COLO668 (cell line): ENCODE measurements around the gene CEP152.

Experiments
- DNase-seq: peaks from one replicate; lab custom pipeline; 2025; ENCODE audit not compliant: unreplicated experiment; lab: John Stamatoyannopoulos, UW

The CEP152 gene

DNA sequence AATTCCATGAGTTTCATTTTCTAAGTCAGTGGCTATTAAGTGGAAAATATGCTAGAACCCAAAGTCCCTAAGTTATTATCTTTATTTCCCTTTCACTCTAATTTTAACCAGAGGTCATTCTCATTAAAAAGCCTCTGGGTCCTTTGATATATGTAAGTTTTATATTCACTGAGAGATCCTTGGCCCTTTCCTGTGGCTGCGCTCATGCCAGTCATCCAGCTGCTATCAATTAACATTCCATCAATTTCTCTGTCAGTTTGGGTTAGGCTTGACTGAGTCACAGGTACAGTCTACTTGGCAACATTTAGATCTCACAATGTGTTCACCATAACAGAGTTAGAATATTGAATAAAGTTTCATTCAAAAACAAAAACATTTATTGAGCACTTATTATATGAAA, 107.3 kb downstream of the CEP152 start:
- DNase-seq = no peak

DNA sequence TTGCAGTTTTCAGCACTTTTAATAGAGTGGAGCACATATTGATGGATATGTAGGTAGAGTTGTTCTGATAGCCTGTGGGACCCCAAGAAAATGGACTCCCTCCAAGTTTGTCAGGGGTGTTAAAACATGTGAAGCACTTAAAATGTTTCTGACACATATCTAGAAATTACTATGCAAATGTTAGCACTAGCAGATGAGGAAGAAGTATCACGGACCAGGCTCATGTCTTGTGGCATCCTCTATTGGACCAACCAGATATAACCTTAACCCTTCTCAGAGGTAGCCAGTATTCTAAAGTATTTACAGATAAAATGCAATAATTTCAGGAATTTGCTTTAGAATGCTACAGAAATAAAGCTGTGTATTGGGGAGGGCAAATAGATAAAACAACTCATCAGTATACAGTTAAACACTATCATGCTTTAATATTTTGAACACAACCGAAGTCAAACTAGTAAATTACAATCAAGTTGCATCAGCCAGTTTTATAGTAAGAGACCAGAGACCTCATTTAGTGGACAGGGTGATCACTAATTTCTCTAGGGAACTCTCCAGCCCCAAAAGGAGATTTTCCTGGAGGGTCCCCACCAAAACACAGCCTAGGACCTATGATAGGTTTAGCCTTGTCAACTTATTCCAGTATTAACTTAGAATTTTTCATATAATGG, 108.2 kb downstream of the CEP152 start:
- no peak for DNase-seq

DNA sequence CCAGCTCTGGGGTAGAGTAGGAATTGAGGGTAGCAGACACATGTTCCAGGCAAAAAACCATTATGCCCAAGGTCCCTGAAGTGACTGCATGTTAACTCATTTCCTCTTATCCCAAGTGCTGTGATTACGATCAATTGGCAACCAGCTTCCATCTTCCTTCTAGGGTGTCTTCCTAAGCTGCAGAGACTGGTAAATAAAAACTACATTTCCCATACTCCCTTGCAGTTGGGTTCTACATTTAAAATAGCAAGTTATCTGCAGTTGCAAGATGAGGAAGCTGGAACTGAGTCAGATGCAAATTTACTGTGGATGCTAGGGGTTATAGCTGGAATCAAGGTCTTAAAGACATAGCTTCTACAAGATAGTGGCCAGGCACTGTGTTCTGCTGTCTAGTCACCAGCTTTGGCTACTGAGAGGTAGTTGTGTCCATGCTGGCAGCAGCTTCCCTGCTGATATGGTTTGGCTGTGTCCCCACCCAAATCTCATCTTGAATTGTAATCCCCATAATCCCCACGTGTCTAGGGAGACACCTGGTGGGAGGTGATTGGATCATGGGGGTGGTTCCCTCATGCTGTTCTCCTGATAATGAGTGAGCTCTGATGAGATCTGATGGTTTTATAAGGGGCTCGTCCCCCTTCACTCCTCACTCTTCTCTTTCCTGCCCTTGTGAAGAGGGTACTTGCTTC, 114.1 kb downstream of the CEP152 start:
- DNase-seq = no peak

DNA sequence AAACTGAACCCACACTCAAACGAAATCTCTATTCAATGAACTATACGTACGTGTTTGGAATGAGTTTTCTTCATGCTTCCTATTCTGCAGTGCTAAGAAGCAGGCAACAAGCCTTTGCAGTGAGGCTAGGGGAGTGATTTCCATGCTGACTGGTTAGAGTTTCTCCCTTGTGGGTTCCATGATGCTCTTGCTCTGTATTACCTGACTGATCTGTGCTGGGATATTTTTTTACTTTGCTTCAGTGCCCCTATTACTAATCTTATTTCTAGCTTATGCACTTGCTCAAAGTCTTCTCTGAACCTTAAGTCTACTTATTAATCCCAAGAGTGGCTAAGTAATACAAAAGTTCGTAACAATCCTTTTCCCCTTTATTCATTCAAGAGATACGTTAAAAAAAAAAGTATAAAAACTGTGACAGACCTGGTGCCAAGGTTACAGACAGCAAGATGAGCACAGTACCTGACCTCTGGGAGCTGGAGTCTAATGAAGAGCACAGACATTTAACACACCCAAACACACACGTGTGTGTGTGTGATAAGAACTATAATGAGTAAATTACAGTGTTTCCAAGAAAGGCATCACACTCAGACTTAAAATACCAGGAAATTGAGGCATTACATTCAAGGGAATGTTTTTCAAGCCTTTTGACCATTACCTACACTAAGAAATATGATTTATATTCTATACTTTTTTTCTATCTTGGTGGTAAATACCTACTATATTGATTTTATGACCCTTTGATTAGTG, 114.9 kb downstream of the CEP152 start:
- DNase-seq = no peak

DNA sequence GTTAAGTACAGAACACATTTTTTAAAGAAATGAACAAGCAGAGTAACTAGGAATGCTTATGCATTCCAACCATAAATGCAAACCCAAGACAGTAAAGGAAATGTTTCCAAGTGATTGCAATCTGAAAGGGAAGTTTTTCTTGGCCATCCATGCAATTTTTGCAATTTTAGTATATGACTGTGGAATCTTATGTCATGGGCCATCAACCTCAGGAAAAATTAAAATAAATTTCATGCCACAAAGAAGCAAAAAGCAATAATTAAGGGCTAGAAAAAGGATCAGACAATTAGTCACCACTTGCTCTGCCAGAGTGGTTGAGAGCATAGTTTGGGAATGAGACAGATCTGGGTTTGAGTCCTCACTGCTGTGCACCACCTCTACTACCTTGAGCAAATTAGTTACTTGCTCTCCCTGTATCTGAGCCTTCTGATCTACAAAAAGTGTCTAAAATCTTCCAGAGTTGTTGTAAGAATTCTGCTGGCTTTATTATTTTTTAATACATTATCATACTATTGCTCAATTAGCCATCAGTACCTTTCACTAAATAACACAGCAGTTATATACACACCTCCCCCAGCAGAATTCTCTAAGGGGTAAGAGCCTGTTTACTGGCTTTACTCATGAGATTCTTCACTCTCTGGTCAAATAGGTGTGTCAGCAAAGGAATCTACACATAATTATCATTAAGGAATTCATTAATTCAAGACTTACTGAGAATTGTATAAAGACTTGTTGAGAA, 115.6 kb downstream of the CEP152 start:
- DNase-seq = no peak

DNA sequence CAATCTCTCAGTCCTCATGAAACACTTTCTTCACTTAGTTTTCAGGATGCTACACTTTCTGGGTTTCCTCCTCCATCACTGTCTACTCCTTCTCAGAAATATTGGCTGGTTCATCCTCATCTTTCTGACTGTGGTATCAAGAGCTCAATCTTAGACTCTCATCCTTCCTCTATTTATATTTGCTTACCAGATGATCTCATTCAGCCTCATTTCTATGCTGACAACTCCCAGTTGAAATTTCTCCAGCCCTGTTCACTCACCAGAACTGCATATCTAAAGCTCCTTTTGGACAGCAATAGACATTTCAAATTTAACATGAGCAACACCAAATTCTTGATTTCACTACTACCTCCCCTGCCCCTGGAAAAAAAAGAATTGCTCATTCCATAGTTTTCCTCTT, 117.4 kb downstream of the CEP152 start:
- no peak for DNase-seq

DNA sequence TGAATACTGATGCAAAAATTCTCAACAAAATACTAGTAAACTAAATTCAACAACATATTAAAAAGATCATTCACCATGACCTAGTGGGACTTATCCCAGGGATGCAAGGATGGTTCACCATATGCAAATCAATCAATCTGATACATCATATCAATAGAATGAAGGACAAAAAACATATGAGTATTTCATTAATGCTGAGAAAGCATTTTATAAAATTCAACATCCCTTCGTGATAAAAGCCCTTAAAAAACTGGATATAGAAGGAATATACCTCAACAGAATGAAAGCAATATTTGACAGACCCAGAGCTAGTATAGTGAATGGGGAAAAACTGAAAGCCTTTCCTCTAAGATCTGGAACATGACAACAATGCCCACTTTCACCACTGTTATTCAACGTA, 122.4 kb downstream of the CEP152 start:
- DNase-seq = no peak
